H1 (cell line): ENCODE measurements around the gene FAM200B. TPM values are rescaled to one million over a fixed set of nuclear protein-coding genes. Genes with fewer than 3 reads are reported as not detected.

ENCODE experiments used
- RNF2 ChIP-seq: fragments of 200-900, 300-1000 bp; sonication (generic); IDR thresholded peaks from 2 replicates; pipeline ENCODE4 v1.7.1; 2016; ENCODE audit warnings: borderline replicate concordance, low read depth, mild to moderate bottlenecking, antibody characterized with exemption, low read length; ENCODE audit not compliant: poor library complexity, severe bottlenecking; ENCODE audit errors: missing control alignments
- polyA plus RNA-seq, 7 experiments: library from polyadenylated mRNA; depleted of rRNA in 3 of 7; stranded (reverse) in 5 of 7; unstranded in 2 of 7; fragments of >200 nt in 5 of 7; fragments of 200-250 nt in 2 of 7; gene quantifications; 1 replicate in 5 of 7; 2 replicates in 1 of 7; 4 replicates in 1 of 7; pipeline versions ENCODE4 v1.2.1 to v1.2.3, GENCODE V29; 2011 to 2013; ENCODE audit warnings: missing spikeins in 2 of 7, mixed read lengths in 2 of 7
- total RNA-seq: library from RNA; stranded (reverse); fragmentation: NEBNext Ultra II Directional; extraction: Animal tissue kit (Norgen Biotek cat#: 25700); gene quantifications from 2 replicates; pipeline ENCODE4 v1.2.1, GENCODE V29; 2021

Gene FAM200B
- total and polyA plus RNA-seq, 2 of the 8 experiments (the other 6 are each of a cell fraction or from before 2014, with no cell fraction given), result 10.7 to 23.7 TPM

DNA sequence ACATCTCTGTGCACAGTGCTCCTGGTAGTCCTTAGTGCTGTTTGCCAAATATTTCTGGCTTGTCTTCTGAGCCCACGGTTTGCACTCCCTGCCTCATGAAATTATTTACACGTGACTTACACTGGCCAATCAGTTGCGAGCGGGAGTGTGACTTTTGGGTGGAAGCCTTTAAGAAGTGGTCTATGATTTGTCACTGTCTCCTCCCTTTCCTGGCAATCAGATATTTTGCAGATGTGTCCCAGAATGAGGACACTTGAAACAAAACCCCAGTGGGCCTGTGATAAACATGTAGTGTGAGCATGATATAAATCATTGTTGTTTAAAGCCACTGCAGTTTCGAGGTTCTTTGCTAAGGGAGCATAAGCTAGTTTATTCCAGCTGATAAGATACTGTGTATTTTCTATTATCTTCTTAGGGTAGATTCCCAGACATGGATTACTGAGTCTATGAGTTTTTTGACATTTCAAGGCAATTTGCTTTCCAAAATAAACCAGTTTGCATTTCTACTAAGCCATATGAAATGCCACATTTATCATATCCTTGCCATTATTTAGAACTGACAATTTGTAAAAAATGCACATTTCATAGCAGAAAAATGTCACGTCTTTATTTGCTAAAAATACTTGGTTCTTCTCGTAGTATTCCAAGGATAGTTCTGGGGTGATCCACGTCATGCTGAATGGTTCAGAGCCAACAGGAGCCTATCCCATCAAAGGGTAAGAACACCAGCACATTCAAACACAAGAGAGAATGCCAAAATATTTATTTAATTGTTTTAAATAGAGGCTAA is 33.2 kb downstream of the FAM200B start (continued):
- TF ChIP-seq RNF2, result no peak
- TF ChIP-seq, all 59 proteins: peak for 0
